Stimulated activated CD4-positive, alpha-beta T cell treated with anti-CD3 and anti-CD28 coated beads, Interleukin-12 subunit alpha, Interleukin-12 subunit beta, amount 100 ng/mL, for 24 hours (primary cell): ENCODE measurements around the gene SEZ6.
"Not testable (repeated sequence)": the region's sequence is repeated elsewhere in the genome, so short reads cannot be mapped to it uniquely, and the experiment has no call there.

Source experiments
- DNase-seq, 2 experiments: peaks; one replicate each; pipeline ENCODE4 v3.0.0-alpha.2; 2020; ENCODE audit warnings: low read depth in 2 of 2

SEZ6 gene

DNA sequence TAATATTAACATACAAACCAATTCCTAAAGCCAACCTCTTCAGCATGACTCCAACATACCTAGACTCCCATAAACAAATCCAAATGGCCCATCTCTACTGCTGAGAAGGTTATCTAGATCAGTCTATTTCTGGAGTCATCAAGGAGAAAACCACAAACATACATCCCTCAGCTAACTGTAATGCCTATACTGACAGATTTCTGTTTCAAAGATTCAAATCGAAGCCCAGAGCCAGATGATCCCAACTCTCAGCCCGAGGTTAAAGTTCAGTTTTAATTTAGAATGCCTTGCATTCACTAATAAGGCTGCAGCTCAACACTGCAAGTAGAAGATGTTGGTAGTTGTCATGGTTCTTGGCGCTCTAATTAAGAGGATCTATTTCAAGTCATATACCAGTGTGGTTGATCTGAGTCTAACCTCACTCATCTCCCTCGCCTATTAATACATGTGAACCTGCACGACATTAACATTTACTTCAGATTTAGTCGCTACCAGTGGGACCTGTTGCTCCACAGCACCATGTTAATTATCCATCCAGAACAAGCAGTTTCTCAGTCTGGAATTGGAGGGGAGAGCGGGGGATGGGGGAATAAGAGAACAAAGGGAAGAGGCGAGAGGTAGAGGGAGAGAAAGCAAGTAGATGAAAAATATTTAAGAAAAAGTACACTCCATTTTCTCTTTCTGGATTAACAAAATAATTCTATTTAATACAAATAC, 69.9 kb downstream of the SEZ6 start:
- DNase-seq, result no peak

DNA sequence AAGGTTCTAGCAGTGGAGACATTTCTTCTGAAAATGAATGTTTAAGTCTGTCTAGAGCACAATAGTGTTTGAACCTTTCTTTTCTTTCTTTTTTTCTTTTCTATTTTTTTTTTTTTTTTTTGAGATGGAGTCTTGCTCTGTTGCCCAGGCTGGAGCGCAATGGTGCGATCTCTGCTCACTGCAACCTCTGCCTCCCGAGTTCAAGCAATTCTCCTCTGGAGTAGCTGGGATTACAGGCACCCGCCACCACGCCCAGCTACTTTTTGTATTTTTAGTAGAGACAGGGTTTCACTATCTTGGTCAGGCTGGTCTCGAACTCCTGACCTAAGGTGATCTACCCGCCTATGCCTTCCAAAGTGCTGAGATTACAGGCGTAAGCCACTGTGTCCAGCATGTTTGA, 71.3 kb downstream of the SEZ6 start:
- DNase-seq, result not testable (repeated sequence)

DNA sequence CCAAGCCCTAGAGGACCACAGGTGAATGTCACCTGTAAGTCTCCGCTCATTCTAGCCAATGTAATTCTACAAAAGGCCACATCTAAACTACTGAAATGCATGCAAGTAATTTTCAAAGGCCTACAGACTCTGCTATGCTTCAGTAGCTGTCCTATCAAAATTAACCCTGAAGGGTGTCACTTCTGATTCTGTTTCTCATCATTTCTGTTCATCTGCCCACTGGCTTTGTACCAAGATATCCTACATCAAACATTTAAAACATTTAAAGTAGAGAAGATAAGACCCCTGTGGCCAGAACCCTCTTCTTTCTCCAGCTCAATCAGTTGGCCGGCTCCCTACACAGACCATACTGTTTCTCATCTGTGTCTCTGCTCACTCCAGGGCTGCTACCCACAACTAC, 76.0 kb downstream of the SEZ6 start:
- no peak for DNase-seq

DNA sequence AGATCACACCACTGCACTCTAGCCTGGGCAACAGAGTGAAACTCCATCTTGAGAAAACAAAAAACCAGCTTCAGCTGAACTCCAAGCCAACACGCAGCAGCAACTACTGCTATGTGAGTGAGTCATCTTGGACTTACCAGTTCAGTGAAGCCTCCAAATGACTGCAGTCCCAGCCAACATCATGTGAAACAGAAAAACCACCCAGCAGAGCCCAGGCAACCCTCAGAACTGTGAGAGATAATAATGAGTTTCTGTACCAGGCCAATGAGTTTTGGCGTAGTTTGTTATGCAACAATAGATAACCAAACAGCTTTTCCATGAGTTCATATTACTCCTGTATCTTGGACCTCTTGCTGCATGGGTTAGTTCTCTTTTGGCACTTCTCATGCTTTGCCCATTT, 77.8 kb downstream of the SEZ6 start:
- peak in 1 of 2 experiments; percentile 15 for DNase-seq

DNA sequence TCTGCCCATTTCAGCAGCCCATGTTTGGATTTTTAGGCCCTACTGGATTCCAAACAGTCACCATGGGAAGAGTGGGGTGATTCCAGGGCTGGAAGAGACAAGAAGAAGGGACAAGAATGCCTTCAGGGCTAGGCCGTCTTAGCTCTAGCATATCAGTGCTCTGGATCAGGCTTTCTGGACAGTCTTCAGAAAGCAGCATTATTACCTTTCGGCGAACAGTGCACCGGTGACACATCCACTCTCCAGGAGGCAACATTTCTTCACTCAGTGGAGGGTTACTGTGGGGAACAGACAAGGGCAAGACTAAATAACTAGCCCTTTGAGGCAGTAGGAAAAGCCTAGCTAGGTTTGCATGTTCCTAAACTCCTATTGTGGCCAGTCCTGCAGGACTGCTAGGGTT, 79.0 kb downstream of the SEZ6 start:
- no peak for DNase-seq

DNA sequence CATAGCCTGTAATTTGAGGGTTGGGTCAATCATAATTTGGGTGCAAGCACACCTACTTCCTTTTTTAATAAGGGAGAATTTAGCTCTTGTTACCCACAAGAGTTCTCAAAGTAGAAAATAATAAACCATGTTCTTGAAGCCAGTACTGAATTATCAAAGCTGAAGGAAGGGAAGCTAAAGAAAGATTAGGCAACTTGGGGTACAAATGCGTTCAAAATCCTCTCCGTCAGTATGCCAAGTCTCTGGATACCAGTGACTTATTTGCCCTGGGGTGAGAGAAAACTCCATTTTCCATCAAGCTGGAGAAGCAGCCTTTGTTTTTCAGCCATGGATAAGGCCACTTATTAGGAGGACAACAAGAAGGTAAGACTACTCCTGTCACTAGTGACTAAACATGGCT, 79.5 kb downstream of the SEZ6 start:
- no peak for DNase-seq

DNA sequence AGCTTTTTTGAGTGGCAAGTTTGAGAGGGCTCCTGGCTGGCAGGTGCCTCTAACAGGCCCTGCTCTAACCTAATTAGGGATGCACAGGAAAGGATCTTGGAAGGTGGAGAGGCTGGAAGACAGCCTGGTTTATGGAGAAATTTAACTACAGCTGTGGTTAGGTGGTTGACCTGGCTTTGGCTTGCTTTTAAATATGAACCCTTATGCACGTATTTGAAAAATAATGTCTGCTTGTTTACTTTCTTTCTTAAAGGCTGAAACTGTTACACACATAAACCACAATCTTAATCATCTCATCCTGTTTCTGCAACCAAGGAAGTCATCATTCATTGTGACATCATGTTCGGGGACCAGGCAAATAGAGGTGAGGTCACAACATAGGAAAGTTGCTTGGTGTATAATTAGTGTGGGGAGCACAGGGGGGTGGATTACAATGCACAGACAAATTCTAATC, 79.9 kb downstream of the SEZ6 start:
- DNase-seq, result peak in 1 of 2 experiments; percentile 16

DNA sequence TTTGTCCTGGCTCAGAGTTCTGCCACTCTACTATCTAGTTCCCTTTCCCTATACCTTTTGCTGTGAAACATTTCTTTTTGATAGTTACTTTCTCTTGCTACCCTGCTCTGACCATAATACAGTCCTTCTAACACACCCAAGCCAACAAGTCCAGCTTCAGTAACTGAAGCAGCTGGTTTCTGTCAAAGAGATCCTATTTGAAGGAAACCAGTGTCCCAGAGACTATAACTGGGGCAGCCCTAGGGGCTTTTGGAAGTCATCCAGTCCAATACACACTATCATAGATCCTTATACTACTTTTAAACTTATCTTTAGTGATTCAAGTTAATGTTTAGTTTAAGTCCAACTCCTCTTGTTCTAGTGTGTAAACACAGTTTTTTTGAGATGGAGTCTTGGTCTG, 85.6 kb downstream of the SEZ6 start:
- DNase-seq, result no peak

DNA sequence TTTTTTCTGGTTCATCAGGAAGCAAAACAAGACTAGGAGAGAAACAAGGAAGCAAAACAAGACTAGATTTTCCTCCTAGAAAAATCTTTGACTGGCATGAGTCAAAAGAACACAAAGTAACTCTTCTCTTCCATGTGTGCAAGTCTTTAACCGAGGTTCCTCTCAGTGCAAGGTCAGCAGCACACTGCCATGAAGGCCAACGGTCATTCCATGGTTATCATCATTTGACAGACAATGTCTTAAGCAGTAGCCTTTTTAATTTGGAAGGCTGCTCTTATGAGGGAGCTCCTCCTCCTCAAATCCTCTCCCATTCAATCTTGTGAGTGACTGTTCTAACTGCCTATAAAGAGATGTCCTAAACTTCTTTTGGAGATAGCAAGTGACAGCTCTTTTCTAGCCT, 87.5 kb downstream of the SEZ6 start:
- DNase-seq, result no peak

DNA sequence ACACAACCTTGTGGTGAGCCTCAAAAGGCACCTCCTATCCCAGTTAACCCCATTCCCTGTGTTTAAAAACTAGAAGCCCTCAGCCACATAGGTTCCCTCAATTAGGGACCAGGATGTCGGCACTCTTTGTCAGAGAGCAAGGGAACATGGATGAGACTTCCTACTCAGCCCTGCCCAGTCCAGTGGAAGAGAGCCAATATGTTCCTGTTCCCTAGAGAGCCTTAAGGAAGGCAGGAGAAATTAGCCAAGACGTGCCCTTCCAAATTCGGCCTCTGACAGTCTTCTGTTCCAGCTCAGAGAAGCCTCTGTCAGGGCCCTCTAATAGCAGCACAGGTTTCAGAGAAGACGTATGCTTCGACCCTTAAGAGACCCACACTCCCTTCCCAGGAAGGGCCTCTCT, 88.4 kb downstream of the SEZ6 start:
- DNase-seq, result no peak

DNA sequence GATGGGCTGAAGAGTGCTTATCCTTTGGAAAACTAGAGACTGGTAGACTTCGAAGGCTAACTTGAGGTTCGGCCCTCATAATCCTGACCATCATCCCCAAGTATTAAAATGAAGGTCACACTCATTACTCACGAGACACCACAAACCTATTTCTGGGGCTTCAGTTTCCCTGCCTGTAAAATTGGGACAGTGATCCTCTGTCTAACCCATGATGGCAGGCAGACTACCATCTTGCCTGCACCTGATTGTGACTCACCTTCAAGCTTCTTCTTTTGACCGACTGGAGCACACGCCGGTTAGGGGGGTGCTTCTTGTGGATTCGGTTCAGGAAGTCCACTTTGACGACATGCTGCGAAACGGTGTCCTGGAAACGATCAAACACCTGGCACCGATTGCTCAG, 88.8 kb downstream of the SEZ6 start:
- no peak for DNase-seq

DNA sequence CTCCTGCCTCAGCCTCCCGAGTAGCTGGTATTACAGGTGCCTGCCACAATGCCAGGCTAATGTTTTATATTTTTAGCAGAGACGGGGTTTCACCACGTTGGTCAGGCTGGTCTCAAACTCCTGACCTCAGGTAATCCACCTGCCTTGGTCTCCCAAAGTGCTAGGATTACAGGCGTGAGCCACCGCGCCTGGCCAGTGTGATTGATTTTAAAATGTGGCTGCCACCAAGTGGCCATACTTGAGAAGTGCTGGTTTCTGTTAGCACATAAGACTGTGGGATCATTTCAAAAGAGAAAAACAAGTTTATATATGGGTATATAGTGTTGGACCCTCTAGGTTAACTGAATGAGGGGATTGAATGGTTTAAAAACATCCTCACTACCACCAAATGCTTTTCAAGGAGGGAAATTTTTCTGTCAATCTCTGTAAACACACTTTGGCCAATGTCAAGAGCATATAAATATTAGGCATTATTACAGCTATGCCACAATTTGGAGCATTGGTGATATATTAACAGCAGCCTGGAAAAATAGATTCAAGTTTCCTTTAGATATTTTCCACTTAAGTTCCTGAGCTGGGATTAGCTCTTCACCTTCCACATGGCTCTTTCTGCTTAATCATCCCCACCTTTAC, 89.4 kb downstream of the SEZ6 start:
- no peak for DNase-seq

DNA sequence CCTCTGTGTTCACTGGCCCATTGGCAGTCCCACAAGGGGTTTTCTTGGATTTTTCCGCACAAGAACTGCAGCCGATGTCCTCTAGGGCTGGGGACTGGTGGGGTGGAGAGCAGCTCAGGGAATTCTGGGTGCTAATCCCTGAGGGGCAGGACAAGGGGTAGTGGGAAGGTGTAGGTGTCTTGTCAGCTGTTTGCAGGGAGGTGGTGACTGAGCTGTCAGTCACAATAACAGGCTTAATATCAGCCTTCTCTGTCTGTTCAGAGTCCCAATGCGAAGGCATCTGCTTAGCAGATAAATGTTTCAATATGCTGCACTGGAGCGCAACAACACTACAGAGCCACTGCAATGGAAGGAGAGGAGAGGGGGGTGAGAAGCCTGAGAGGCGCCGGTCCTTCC, 92.9 kb downstream of the SEZ6 start:
- no peak for DNase-seq

DNA sequence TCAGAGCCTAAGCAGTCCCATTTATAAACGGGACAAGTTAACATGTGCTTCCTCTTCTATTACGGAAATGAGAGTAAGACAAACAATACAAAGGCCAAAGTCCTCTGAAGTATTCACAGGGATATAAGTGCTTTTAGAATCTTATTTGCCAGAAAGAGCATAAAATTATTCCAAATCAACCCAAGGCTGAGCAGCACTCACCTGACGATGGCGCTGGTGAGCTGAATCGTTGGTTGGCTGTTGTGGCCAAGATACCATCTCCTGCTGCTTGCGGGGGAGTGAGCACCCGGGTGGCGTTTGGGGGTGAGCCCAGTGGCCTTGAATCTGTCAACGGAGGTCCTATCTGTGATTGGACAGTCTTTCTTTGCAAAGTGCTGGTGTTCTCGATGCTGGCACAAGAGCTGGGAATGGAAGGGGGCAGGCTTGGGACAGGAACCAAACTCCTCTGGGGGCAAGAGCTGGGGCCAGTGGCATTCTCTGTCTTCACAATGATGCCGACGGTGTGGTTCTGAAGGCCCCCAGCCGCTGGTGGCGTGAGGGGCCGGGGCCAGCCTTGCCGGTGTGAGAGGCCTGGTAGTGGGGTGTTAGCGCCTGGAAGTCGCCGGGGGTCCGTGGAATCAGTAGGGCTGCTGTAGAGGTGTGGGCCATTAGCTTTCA, 93.4 kb downstream of the SEZ6 start:
- DNase-seq, result no peak

DNA sequence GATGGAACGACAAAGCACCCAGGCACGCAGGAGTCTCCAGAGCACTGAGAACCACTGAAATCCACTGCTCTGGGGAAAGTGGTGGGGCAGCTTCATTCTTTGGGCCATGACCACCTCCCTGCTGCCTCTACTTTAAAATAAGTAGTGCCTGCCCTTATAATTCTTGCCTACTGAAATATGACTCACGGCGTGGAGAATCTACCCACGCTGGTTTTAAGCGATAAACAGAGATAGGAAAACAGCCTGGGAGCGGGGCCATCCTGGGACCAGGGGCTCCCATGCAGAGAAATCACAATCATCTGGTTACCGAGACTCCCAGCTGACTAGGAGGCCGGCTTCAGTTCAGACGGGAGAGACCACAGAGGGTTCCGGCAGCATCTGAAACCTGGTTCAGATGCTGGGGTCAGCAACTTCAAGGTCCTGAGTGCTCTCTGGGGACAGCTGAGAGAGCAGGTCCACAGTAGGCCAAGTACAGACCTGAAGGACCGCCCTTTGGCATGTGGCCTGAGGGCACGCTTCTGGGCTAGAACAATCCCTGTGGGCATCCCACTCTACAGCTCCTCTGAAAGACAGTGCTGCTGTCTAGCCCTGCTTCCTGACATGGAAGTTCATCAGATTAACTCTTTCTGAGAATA, 94.3 kb downstream of the SEZ6 start:
- DNase-seq, result no peak

DNA sequence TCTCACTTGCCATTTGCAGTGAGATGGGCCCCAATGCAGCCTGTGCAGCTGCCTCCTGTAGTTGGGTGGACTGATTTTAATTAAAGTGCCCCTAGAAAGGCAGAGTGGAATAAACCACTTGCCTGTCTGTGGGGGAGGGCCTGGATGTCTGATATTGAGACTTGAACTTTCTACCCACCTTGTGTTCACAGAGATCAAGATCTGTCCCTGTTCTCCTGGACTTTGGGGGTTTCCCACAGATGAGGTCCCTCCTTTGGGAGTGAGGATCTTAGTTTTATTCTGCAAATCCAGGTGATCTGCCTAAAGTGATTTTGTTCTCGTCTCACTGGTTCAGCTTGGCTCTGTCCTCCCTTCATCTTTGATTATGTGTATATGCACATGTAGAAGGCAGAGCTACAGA, 95.3 kb downstream of the SEZ6 start:
- DNase-seq, result no peak

DNA sequence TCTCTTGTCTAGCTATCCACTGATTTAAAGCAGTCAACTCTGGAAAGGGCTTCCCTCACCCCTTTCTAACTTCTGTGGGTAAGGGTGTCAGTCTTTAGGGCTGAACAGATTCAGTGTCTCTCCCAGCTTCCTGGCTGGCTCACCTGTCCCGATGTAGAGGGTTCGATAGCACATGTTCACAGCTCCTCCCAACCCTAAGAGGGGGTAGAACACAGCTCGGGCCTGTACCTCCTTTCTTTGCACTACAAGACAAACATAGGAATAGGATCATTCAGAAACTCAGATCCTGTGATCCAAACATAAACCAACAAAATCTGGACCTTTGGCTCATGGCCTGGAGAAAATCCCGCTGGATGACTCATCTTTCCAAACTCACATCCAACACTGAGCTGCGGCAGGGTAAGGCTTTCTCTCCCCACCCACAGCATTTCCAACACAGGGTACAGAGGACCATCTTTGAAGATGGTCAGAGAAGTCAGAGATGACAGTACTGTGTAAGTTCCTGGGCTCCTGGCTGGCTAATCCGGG, 97.1 kb downstream of the SEZ6 start:
- no peak for DNase-seq

DNA sequence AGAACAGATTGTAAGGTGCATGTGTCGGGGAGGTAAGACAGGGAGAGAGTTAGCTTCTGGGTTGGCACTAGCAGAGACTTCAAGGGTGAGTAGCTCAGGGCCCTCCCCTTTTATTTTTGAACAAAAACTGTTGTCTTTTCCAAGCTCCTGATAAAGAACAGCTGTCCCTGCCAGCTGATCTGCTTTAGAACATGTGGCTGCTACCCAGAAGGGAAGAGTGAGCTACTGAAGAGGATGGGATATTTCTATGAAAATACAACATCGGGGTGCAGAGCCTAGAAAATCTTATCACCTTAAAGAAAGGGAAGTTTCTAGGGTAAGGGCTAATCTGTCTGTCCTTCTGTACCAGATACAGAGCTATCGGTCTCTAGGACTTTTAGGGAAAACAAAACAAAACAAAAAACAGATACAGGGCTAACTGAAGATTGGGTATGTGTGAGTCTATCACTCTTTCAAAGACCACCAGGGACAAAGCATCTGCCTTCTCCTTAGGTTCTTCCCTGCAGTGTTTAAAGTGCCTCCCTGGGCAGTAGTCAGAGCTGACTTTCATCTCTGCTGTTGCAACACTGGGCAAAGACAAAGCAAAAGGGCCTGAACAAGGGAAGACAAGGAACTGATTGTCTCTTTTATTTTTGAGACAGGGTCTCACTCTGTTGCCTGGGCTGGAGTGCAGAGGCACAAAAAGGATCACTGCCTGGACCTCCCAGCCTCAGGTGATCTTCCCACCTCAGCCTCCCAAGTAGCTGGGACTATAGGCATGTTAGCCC, 97.9 kb downstream of the SEZ6 start:
- no peak for DNase-seq

DNA sequence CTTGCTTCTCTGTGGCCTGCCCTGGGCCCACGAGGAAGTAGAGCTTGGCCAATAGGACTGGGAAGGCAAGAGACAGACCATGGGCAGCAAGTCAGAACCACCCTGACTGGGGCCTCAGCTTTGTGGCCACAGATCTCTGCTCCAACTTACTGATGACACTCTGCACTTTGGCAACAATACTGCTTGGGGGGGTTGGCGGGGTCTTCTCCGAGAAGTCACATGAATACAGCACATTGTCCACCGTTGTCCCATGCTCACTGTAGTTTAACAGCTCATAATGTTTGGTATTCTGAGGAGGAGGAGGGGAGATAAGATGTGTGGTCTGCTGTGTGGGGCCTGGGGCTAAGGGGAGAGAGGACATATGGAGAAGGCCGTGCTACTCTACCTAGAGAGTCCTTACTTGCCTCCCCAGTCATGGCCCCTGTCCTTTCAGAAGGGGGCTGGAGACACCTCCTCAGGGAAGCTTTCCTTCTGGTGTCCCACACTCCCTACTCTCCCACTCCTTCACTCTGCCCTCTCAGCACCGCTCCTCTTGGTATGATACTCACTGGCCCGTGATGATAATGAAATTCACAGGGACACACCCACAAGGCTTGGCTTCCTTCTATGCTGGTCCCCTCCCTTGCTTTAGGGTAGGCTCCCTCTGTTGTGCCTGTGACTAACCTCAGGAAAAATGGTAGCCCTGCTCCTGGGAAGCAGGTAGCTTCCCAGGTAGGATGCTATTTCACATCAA, 99.0 kb downstream of the SEZ6 start:
- no peak for DNase-seq

DNA sequence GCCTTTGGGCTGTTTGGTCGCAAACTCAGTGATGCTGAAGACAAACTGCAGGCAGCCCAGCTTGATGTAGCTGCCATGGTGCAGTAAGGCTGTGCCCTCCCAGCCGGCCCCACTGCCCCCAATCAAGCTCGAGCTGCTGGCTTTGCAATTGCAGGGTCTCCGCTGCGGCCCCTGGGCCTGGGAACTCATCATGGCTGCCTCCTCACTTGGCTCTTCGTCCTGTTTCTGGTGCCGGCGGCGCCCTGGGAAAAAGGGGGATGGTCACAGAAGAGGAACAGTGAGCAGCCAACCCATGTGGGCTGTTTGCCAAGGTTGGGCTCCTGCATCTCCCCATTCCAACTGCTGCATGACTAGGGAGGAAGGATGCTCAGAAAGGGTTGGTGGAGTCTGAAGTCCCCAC, 99.6 kb downstream of the SEZ6 start:
- no peak for DNase-seq
